Fibroblast of pulmonary artery (primary cell): ENCODE results near the gene SPATA1.

Experiments
- DNase-seq: peaks from one replicate; pipeline ENCODE4 v3.0.0-alpha.2; 2010; ENCODE audit warnings: low read depth
- H3K4me3 ChIP-seq: replicated peaks from 2 replicates; pipeline ENCODE4 v1.5.1; 2011; ENCODE audit warnings: low read depth, mild to moderate bottlenecking, control low read depth, low read length, moderate library complexity
- TF ChIP-seq, protein P1 (sequence below): IDR thresholded peaks from 2 replicates; pipeline ENCODE4 v1.5.1; 2011; ENCODE audit warnings: mild to moderate bottlenecking, control low read depth, low read length, inconsistent platforms; ENCODE audit errors: missing control alignments

The SPATA1 gene

GRCh38 chr1:84506002-84506728 is at the start of gene SPATA1, which contains the start of gene GNG5:
TSS of gene SPATA1 (plus strand) at chr1:84506386. CDS start at chr1:84516360, 9,974 bp downstream.
TSS of gene GNG5 (minus strand) at chr1:84506581. CDS start at chr1:84506091, 490 bp downstream.
- TF ChIP-seq, protein P1, sequence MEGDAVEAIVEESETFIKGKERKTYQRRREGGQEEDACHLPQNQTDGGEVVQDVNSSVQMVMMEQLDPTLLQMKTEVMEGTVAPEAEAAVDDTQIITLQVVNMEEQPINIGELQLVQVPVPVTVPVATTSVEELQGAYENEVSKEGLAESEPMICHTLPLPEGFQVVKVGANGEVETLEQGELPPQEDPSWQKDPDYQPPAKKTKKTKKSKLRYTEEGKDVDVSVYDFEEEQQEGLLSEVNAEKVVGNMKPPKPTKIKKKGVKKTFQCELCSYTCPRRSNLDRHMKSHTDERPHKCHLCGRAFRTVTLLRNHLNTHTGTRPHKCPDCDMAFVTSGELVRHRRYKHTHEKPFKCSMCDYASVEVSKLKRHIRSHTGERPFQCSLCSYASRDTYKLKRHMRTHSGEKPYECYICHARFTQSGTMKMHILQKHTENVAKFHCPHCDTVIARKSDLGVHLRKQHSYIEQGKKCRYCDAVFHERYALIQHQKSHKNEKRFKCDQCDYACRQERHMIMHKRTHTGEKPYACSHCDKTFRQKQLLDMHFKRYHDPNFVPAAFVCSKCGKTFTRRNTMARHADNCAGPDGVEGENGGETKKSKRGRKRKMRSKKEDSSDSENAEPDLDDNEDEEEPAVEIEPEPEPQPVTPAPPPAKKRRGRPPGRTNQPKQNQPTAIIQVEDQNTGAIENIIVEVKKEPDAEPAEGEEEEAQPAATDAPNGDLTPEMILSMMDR, result no peak
- peak within 1 kb of the TSS; percentile 67 for H3K4me3 ChIP-seq
- peak; percentile 97 for DNase-seq

GRCh38 chr1:84462118-84462517 is 44.1 kb upstream of the SPATA1 start:
- H3K4me3 ChIP-seq, result no peak overlapping the region
- DNase-seq, result no peak
- TF ChIP-seq, protein P1, result no peak

DNA sequence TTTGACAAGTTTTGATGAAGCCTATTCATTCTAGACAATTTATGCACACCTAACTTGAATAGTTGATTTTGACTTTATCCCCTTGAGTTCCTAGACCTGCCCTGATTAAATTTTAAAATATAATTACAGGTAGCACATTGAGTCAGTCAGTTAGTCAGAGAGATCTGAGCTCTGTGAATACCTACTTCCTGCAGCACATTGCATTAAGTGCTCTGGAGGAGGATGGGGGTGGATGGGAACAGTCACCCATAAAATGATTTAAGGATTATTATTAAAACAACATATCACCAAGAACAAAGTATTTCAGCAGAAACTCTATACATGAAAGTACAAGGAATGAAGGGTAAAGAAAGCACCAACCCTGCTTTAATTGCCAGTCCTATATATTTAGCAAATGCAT is 38.9 kb upstream of the SPATA1 start:
- no peak overlapping the region for H3K4me3 ChIP-seq
- TF ChIP-seq, protein P1, result no peak
- DNase-seq, result no peak

- no peak for DNase-seq
- no peak overlapping the region for H3K4me3 ChIP-seq
- TF ChIP-seq, protein P1, result no peak
These were observed 30.0 kb upstream of the SPATA1 start for GRCh38 chr1:84476225-84476624.

GRCh38 chr1:84478876-84479868 is 27.0 kb upstream of the SPATA1 start, which contains the start of gene RPF1:
TSS of gene RPF1 (plus strand) at chr1:84479266. CDS start at chr1:84479282, 16 bp downstream.
- peak within 1 kb of the TSS; percentile 80 for H3K4me3 ChIP-seq
- TF ChIP-seq, protein P1, result no peak
- DNase-seq, result peak; percentile 85

DNA sequence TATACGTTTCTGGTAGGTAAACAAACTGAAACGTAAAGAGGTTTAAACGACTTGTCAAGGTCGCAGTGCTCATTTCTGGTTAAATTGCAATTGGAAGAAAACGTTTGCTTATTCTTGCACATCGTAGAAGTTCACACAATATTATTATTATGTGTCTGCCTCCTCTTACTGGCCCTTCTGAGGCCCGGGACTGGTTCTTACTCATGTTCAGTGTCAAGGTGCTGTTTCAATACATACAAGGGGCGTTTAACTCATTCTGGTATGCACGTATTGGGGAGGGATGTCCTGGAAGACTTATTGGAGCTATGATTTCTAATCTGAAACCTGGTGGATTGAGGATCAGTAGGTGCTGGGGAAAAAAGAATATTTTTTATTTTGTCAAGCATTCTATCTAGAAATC is 26.2 kb upstream of the SPATA1 start:
- DNase-seq, result no peak
- TF ChIP-seq, protein P1, result no peak
- H3K4me3 ChIP-seq, result peak overlapping the region; percentile 80
